GM12878 (cell line): ENCODE results near the gene RAB33A. TPM values are rescaled to one million over a fixed set of nuclear protein-coding genes. Genes with fewer than 3 reads are reported as not detected.

Source experiments
- ATAC-seq: fragments of 200-7000 bp; cut with Tn5 transposase; 3 replicates; pipeline ENCODE4 v1.9.1; 2020; ENCODE audit warnings: mild to moderate bottlenecking, moderate library complexity
- BruUV-seq: library from RNA; stranded (reverse); fragments of 400-500 nt; replicated peaks from 2 replicates; lab custom pipeline; 2021; lab: Mats Ljungman, UMichigan
- CTCF ChIA-PET: fragments of 300-600 bp; sonication (Branson Sonifier 250); formaldehyde crosslinking; extraction: SDS; loops from one replicate; lab custom pipeline; 2021; ENCODE audit warnings: inconsistent platforms; lab: Yijun Ruan, JAX
- POLR2A ChIA-PET: fragments of 350-600 bp; formaldehyde crosslinking; extraction: SDS; loops from one replicate; lab custom pipeline; 2021; ENCODE audit warnings: inconsistent platforms; lab: Charles Lee
- RAD21 ChIA-PET: fragments of 300-600 bp; sonication (Branson Sonifier 250); formaldehyde crosslinking; loops from one replicate; lab custom pipeline; 2023; ENCODE audit warnings: antibody characterized with exemption; ENCODE audit not compliant: unreplicated experiment; lab: Charles Lee
- SMC1A ChIA-PET: fragments of 300-600 bp; sonication (Branson Sonifier 250); formaldehyde crosslinking; loops from one replicate; lab custom pipeline; 2023; ENCODE audit not compliant: unreplicated experiment, uncharacterized antibody; lab: Charles Lee
- DNase-seq: peaks from one replicate; pipeline ENCODE4 v3.0.0-alpha.2; 2011; ENCODE audit warnings: low read depth, low spot score
- FAIRE-seq: peaks from 3 replicates; lab custom pipeline; 2011; peaks lifted over from hg19 to GRCh38; lab: Jason Lieb, UNC
- H2AFZ ChIP-seq: 2 replicates; pipeline ENCODE4 v1.6.0; 2011; ENCODE audit warnings: low read depth, low read length, control low read depth; ENCODE audit not compliant: control insufficient read depth
- H3K27ac ChIP-seq: 2 replicates; pipeline ENCODE4 v1.5.1; 2011; ENCODE audit warnings: control low read depth; ENCODE audit not compliant: control insufficient read depth, insufficient read depth
- H3K27me3 ChIP-seq, 2 experiments: replicated peaks in 1 of 2; 2 replicates each; pipeline versions ENCODE4 v1.6.0 to v1.6.1; 2011; ENCODE audit warnings: low read length in 1 of 2; ENCODE audit not compliant: control insufficient read depth in 2 of 2, insufficient read depth in 2 of 2
- H3K36me3 ChIP-seq, 2 experiments: 2 replicates each; pipeline ENCODE4 v1.5.1; 2011; ENCODE audit warnings: low read length in 1 of 2; ENCODE audit not compliant: control insufficient read depth in 2 of 2, insufficient read depth in 2 of 2
- H3K4me1 ChIP-seq: 2 replicates; pipeline ENCODE4 v1.6.1; 2011; ENCODE audit warnings: mild to moderate bottlenecking, low read length, moderate library complexity, mixed read lengths; ENCODE audit not compliant: control insufficient read depth, insufficient read depth
- H3K4me2 ChIP-seq: 2 replicates; pipeline ENCODE4 v1.6.0; 2011; ENCODE audit warnings: control low read depth; ENCODE audit not compliant: control insufficient read depth, insufficient read depth
- H3K4me3 ChIP-seq: fragments of 200-600 bp; sonication (generic); 2 replicates; pipeline ENCODE4 v1.5.1; 2016
- H3K79me2 ChIP-seq: 2 replicates; pipeline ENCODE4 v1.6.0; 2011; ENCODE audit warnings: low read length; ENCODE audit not compliant: control insufficient read depth, insufficient read depth
- H3K9ac ChIP-seq: 2 replicates; pipeline ENCODE4 v1.8.0; 2011; ENCODE audit warnings: low read length, control low read depth, mixed read lengths; ENCODE audit not compliant: control insufficient read depth, insufficient read depth
- H3K9me3 ChIP-seq: replicated peaks from 3 replicates; pipeline ENCODE4 v1.5.1; 2011; ENCODE audit warnings: mild to moderate bottlenecking, low read length; ENCODE audit not compliant: control insufficient read depth, insufficient read depth
- H4K20me1 ChIP-seq: 2 replicates; pipeline ENCODE4 v1.6.0; 2011; ENCODE audit not compliant: control insufficient read depth, insufficient read depth
- ASH2L ChIP-seq: fragments of 300-600, 200-600 bp; sonication (generic); IDR thresholded peaks from 2 replicates; pipeline ENCODE4 v1.6.1; 2017; ENCODE audit warnings: low read depth, mild to moderate bottlenecking, borderline replicate concordance
- CBX5 ChIP-seq: sonication (generic); IDR thresholded peaks from 2 replicates; pipeline ENCODE4 v1.6.1; 2016; ENCODE audit warnings: low read depth, moderate library complexity, mild to moderate bottlenecking, inconsistent platforms
- MEF2B ChIP-seq: fragments of 450-650 bp; IDR thresholded peaks from 2 replicates; pipeline ENCODE4 v1.6.1; 2018; ENCODE audit warnings: mild to moderate bottlenecking, moderate library complexity; ENCODE audit not compliant: partially characterized antibody, poor library complexity, severe bottlenecking
- MTA2 ChIP-seq: fragments of 450-650 bp; IDR thresholded peaks from 2 replicates; pipeline ENCODE4 v1.6.1; 2016; ENCODE audit warnings: low read depth, mild to moderate bottlenecking, moderate library complexity
- MYB ChIP-seq: fragments of 150-350 bp; IDR thresholded peaks from 2 replicates; pipeline ENCODE4 v1.6.1; 2014; ENCODE audit warnings: mild to moderate bottlenecking, low read depth, low read length, borderline replicate concordance
- SIX5 ChIP-seq: IDR thresholded peaks from 2 replicates; pipeline ENCODE4 v1.6.1; 2011; ENCODE audit warnings: mild to moderate bottlenecking, low read depth, low read length, moderate library complexity; ENCODE audit not compliant: severe bottlenecking
- WGBS: methylation state at CpG from one replicate; pipeline ENCODE4 v1.1.6; 2016; ENCODE audit warnings: low lambda C conversion rate; ENCODE audit not compliant: insufficient replicate concordance, insufficient coverage; ENCODE audit errors: missing lambda C conversion rate; 5-methylcytosine and 5-hydroxymethylcytosine counted together
- in situ Hi-C: fragments of 300-500 bp; cut with MboI; formaldehyde crosslinking; loops from 9 replicates; pipeline ENCODE4 v1.14.3; 2018; ENCODE audit warnings: mixed read lengths
- intact Hi-C: fragments of 100-400 bp; cut with micrococcal nuclease; formaldehyde crosslinking; loops from one replicate; pipeline ENCODE4 v1.14.2; 2022; ENCODE audit not compliant: unreplicated experiment
- polyA plus RNA-seq, 11 experiments: library from polyadenylated mRNA; depleted of rRNA in 4 of 11; unstranded in 6 of 11; stranded (reverse) in 5 of 11; fragments of >200 nt; fragmentation: Nextera tagmentation in 4 of 11; fragmentation: Illumina TruSeq in 1 of 11; extraction: Ambion mirVana in 4 of 11; extraction: Trizol in 1 of 11; gene quantifications; 1 replicate in 1 of 11; 2 replicates in 10 of 11; pipeline versions ENCODE4 v1.2.1 to v1.2.3, GENCODE V29; 2011 to 2016; ENCODE audit warnings: inconsistent platforms in 2 of 11, missing spikeins in 2 of 11, low read depth in 1 of 11
- total RNA-seq, 4 experiments: library from RNA; depleted of rRNA in 3 of 4; stranded (reverse); fragments of >200 nt in 3 of 4; fragmentation: Illumina TruSeq in 1 of 4; extraction: Trizol in 1 of 4; gene quantifications; 2 replicates each; pipeline versions ENCODE4 v1.2.1 to v1.2.3, GENCODE V29; 2013 to 2021
- TF ChIP-seq, protein P1 (sequence below): IDR thresholded peaks from 2 replicates; pipeline ENCODE4 v1.6.1; 2012; ENCODE audit warnings: improper control_type of control experiment, low read depth, low read length; ENCODE audit not compliant: insufficient replicate concordance
- TF ChIP-seq, protein P2 (sequence below): fragments of 450-650 bp; IDR thresholded peaks from 2 replicates; pipeline ENCODE4 v1.6.1; 2017; ENCODE audit warnings: antibody characterized with exemption, mild to moderate bottlenecking, moderate library complexity

RAB33A gene
- total and polyA plus RNA-seq, 10 of the 15 experiments (the other 5 are each of a cell fraction or from before 2014, with no cell fraction given), result 6.3 to 67.3 (median 33.4) TPM

DNA sequence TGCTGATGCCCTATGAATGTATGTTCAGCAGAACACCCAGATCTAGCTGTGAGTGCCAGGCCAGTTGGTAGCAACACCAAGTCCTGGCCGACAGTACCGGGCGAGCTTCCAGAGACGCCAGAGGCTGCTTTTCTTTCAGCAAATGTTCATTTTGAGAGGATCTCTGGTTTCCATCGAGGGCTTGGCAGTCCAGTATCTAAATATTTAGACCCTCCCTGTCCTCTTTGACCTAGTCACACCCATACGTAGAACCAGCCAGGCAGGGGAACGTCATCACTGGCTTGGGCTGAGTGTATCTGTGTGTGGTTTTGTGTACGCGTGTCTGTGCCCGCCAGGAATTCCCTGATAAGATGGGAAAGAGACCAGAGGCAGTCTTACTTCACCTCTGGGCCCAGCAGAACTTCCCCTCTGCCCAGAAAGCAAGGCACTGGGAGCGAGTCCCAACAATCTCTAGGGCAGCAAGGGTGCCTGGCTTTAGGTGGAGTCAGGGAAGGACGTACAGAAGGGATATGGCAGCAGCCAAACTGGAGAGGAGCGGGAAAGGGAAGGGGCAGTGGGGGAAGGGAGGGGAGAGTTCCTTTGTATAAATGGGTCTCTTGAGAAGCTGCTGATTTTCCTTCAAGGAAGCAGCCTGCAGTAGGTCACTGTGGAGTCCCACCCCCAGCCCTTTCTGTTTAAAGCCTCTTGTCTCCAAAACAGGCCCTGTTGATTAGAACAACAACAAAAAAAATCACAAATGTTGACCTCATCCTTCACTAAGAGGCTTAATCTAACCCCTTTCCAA, 46.5 kb upstream of the RAB33A start:
- Histone ChIP-seq H2AFZ (no peak overlapping the region), H3K9me3 (no peaks in the 10 kb centered on the region), H3K36me3 (peaks cover 0 to 7% of the 10 kb centered on the region in 2 experiments; a peak in 1 of 4 replicates), H4K20me1 (no peaks in the 10 kb centered on the region), H3K9ac (no peak overlapping the region), H3K4me1 (peaks cover 7% of the 10 kb centered on the region), H3K27ac (no peak overlapping the region), H3K79me2 (no peaks in the 10 kb centered on the region), H3K4me2 (no peak overlapping the region), H3K4me3 (no peak overlapping the region), H3K27me3 (no peaks in the 10 kb centered on the region; a peak in 1 of 4 replicates)
- FAIRE-seq (no peak), ATAC-seq (no peak)
- intact Hi-C loops (no loop called here), in situ Hi-C loops (no loop called here)
- BruUV-seq, result no TSS peak
- WGBS, result 59% methylated on average over 13 of the region's 13 CpGs
- ChIA-PET POLR2A (no interaction called here), CTCF (no interaction called here), RAD21 (no interaction called here)
- TF ChIP-seq MYB (no peak), CBX5 (no peak), ASH2L (no peak), MTA2 (no peak), MEF2B (no peak), SIX5 (no peak)
- TF ChIP-seq, protein P1, sequence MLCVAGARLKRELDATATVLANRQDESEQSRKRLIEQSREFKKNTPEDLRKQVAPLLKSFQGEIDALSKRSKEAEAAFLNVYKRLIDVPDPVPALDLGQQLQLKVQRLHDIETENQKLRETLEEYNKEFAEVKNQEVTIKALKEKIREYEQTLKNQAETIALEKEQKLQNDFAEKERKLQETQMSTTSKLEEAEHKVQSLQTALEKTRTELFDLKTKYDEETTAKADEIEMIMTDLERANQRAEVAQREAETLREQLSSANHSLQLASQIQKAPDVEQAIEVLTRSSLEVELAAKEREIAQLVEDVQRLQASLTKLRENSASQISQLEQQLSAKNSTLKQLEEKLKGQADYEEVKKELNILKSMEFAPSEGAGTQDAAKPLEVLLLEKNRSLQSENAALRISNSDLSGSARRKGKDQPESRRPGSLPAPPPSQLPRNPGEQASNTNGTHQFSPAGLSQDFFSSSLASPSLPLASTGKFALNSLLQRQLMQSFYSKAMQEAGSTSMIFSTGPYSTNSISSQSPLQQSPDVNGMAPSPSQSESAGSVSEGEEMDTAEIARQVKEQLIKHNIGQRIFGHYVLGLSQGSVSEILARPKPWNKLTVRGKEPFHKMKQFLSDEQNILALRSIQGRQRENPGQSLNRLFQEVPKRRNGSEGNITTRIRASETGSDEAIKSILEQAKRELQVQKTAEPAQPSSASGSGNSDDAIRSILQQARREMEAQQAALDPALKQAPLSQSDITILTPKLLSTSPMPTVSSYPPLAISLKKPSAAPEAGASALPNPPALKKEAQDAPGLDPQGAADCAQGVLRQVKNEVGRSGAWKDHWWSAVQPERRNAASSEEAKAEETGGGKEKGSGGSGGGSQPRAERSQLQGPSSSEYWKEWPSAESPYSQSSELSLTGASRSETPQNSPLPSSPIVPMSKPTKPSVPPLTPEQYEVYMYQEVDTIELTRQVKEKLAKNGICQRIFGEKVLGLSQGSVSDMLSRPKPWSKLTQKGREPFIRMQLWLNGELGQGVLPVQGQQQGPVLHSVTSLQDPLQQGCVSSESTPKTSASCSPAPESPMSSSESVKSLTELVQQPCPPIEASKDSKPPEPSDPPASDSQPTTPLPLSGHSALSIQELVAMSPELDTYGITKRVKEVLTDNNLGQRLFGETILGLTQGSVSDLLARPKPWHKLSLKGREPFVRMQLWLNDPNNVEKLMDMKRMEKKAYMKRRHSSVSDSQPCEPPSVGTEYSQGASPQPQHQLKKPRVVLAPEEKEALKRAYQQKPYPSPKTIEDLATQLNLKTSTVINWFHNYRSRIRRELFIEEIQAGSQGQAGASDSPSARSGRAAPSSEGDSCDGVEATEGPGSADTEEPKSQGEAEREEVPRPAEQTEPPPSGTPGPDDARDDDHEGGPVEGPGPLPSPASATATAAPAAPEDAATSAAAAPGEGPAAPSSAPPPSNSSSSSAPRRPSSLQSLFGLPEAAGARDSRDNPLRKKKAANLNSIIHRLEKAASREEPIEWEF, result no peak
- TF ChIP-seq, protein P2, sequence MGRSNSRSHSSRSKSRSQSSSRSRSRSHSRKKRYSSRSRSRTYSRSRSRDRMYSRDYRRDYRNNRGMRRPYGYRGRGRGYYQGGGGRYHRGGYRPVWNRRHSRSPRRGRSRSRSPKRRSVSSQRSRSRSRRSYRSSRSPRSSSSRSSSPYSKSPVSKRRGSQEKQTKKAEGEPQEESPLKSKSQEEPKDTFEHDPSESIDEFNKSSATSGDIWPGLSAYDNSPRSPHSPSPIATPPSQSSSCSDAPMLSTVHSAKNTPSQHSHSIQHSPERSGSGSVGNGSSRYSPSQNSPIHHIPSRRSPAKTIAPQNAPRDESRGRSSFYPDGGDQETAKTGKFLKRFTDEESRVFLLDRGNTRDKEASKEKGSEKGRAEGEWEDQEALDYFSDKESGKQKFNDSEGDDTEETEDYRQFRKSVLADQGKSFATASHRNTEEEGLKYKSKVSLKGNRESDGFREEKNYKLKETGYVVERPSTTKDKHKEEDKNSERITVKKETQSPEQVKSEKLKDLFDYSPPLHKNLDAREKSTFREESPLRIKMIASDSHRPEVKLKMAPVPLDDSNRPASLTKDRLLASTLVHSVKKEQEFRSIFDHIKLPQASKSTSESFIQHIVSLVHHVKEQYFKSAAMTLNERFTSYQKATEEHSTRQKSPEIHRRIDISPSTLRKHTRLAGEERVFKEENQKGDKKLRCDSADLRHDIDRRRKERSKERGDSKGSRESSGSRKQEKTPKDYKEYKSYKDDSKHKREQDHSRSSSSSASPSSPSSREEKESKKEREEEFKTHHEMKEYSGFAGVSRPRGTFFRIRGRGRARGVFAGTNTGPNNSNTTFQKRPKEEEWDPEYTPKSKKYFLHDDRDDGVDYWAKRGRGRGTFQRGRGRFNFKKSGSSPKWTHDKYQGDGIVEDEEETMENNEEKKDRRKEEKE, result no peak
- TF ChIP-seq, all 136 proteins: peak for 0
- SMC1A ChIA-PET, result no interaction called here
- no peak for DNase-seq
